Mucosa of rectum (tissue), 2 donors: ENCODE measurements around the gene AMBRA1.
A peak's percentile ranks its signal among the peaks of the same experiment; 100 is the strongest.

Experiments
- H3K27ac ChIP-seq, 2 donors: one replicate each; pipeline ENCODE4 v1.7.0; 2013; ENCODE audit warnings: inconsistent platforms in 2 of 2, low read depth in 2 of 2, low read length in 2 of 2
- H3K27me3 ChIP-seq, 2 donors: one replicate each; pipeline ENCODE4 v1.7.0; 2013; ENCODE audit warnings: low read length in 2 of 2; ENCODE audit not compliant: control insufficient read depth in 2 of 2, insufficient read depth in 2 of 2
- H3K36me3 ChIP-seq, 2 donors: one replicate each; pipeline ENCODE4 v1.7.0; 2013; ENCODE audit warnings: low read length in 2 of 2; ENCODE audit not compliant: control insufficient read depth in 2 of 2, insufficient read depth in 2 of 2
- H3K4me1 ChIP-seq, 2 donors: one replicate each; pipeline ENCODE4 v1.7.0; 2013; ENCODE audit warnings: low read length in 2 of 2, mild to moderate bottlenecking in 1 of 2; ENCODE audit not compliant: control insufficient read depth in 2 of 2, insufficient read depth in 2 of 2
- H3K4me3 ChIP-seq, 2 donors: one replicate each; pipeline ENCODE4 v1.7.0; 2013; ENCODE audit warnings: low read length in 2 of 2
- H3K9ac ChIP-seq, 2 donors: one replicate each; pipeline ENCODE4 v1.7.0; 2013; ENCODE audit warnings: low read length in 2 of 2, low read depth in 1 of 2, mild to moderate bottlenecking in 1 of 2
- H3K9me3 ChIP-seq, 2 donors: one replicate each; pipeline ENCODE4 v1.7.0; 2013; ENCODE audit warnings: low read length in 2 of 2; ENCODE audit not compliant: control insufficient read depth in 2 of 2
- donor health status: healthy.
- donor health status: Normal muscosa, but diverticular disease.

Gene AMBRA1

GRCh38 chr11:46574656-46575055 lies 19.2 kb downstream of the AMBRA1 start:
- H3K27me3 ChIP-seq: no peaks in the 10 kb centered on the region
- H3K27ac ChIP-seq: no peak overlapping the region
- no peak overlapping the region for H3K4me3 ChIP-seq
- no peaks in the 10 kb centered on the region for H3K36me3 ChIP-seq
- H3K9me3 ChIP-seq: no peaks in the 10 kb centered on the region
- no peaks in the 10 kb centered on the region for H3K4me1 ChIP-seq
- H3K9ac ChIP-seq: no peak overlapping the region

GRCh38 chr11:46570790-46571398 lies 22.9 kb downstream of the AMBRA1 start:
- Histone ChIP-seq H3K9ac (no peak overlapping the region), H3K4me1 (no peaks in the 10 kb centered on the region), H3K4me3 (no peak overlapping the region), H3K27me3 (no peaks in the 10 kb centered on the region), H3K9me3 (no peaks in the 10 kb centered on the region), H3K36me3 (no peaks in the 10 kb centered on the region), H3K27ac (no peak overlapping the region)

GRCh38 chr11:46565232-46565840 lies 28.5 kb downstream of the AMBRA1 start:
- Histone ChIP-seq H3K27ac (no peak overlapping the region), H3K4me3 (no peak overlapping the region), H3K36me3 (no peaks in the 10 kb centered on the region), H3K27me3 (no peaks in the 10 kb centered on the region), H3K4me1 (peaks cover 3 to 4% of the 10 kb centered on the region in 2 donors), H3K9me3 (no peaks in the 10 kb centered on the region), H3K9ac (no peak overlapping the region)

DNA sequence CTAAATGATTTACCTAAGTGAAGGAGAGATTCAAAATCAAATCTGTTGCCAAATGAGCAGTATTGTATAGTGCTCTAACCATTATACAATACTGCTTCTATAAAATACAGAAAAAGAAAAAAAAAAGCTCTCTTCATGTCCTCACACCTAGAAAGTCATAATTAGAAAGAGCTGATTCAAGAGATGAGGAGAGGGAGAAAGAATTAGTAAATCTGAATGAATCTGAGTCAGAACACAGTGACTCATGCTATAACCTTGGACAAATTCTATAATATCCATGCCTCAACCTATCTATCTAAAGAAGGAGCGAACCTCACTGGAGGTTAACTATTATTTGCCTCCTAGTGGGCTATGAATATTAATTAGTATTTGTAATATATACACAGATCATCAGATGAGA lies 29.4 kb downstream of the AMBRA1 start:
- Histone ChIP-seq H3K27ac (no peak overlapping the region), H3K36me3 (no peaks in the 10 kb centered on the region), H3K4me3 (no peak overlapping the region), H3K9ac (no peak overlapping the region), H3K27me3 (no peaks in the 10 kb centered on the region), H3K9me3 (no peaks in the 10 kb centered on the region), H3K4me1 (peaks cover 3 to 4% of the 10 kb centered on the region in 2 donors)

GRCh38 chr11:46562527-46562926 lies 31.3 kb downstream of the AMBRA1 start:
- H3K36me3 ChIP-seq: no peaks in the 10 kb centered on the region
- H3K4me1 ChIP-seq: peaks cover 3 to 4% of the 10 kb centered on the region in 2 donors
- H3K27ac ChIP-seq: no peak overlapping the region
- no peak overlapping the region for H3K4me3 ChIP-seq
- H3K27me3 ChIP-seq: no peaks in the 10 kb centered on the region
- H3K9me3 ChIP-seq: no peaks in the 10 kb centered on the region
- no peak overlapping the region for H3K9ac ChIP-seq

- Histone ChIP-seq H3K36me3 (no peaks in the 10 kb centered on the region), H3K9ac (peak overlapping the region; percentile 68), H3K9me3 (no peaks in the 10 kb centered on the region), H3K4me1 (peaks cover 8 to 14% of the 10 kb centered on the region in 2 donors), H3K27me3 (no peaks in the 10 kb centered on the region), H3K4me3 (peak overlapping the region; percentile 57 to 78), H3K27ac (peak overlapping the region; percentile 66 to 76)
Measured at GRCh38 chr11:46560300-46560991, 33.4 kb downstream of the AMBRA1 start.

DNA sequence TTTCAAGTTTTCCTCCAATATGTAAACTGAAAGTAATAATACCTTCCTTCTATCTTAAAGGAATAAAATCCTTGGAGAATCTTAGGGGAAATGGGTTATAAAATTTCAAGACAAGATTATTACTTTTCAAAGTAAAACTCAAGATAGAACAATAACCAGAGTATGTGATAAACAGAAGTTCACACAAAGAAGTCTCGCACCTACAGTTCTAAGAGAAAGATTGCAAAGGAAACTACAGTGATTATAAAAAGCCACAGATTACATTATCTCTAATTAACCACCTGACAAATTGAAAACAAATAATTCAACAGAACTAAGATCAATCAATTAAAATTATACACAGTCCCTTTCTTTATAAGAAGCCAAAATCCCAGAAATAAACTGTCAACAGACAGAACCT lies 34.0 kb downstream of the AMBRA1 start:
- peaks cover 14 to 21% of the 10 kb centered on the region in 2 donors for H3K4me1 ChIP-seq

DNA sequence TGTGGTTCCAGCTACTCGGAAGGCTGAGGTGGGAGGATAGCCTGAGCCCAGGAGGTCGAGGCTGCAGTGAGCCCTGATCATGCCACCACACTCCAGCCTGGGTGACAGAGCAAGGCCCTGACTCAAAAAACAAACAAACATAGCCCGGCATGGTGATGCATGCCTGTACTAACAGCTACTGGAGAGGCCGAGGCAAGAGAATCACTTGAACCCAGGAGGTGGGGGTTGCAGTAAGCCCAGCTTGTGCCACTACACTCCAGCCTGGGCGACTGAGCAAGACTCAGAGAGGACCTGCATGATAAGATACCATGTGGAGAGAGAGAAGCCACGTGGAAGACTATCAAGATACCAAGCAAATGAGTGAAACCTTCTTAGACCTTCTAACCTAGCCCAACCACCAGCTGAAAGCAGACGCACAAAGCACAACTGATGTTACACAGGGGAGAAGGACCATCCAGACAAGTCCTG lies 36.1 kb downstream of the AMBRA1 start:
- no peaks in the 10 kb centered on the region for H3K9me3 ChIP-seq
- H3K4me1 ChIP-seq: peaks cover 28 to 35% of the 10 kb centered on the region in 2 donors
- H3K9ac ChIP-seq: no peak overlapping the region
- H3K36me3 ChIP-seq: no peaks in the 10 kb centered on the region
- no peak overlapping the region for H3K27ac ChIP-seq
- no peak overlapping the region for H3K4me3 ChIP-seq
- no peaks in the 10 kb centered on the region for H3K27me3 ChIP-seq

More for the DNA sequence above, 34.0 kb downstream of the AMBRA1 start:
- peak overlapping the region; percentile 57 to 78 for H3K4me3 ChIP-seq
- H3K9ac ChIP-seq: peak overlapping the region in 1 of 2 donors; percentile 68
- H3K27me3 ChIP-seq: no peaks in the 10 kb centered on the region
- no peaks in the 10 kb centered on the region for H3K36me3 ChIP-seq
- no peaks in the 10 kb centered on the region for H3K9me3 ChIP-seq
- H3K27ac ChIP-seq: no peak overlapping the region

GRCh38 chr11:46555267-46556054 lies 38.4 kb downstream of the AMBRA1 start:
- no peaks in the 10 kb centered on the region for H3K9me3 ChIP-seq
- no peaks in the 10 kb centered on the region for H3K27me3 ChIP-seq
- no peaks in the 10 kb centered on the region for H3K36me3 ChIP-seq
- H3K4me1 ChIP-seq: peaks cover 24 to 32% of the 10 kb centered on the region in 2 donors
- H3K4me3 ChIP-seq: no peak overlapping the region
- H3K27ac ChIP-seq: peak overlapping the region; percentile 78 to 81
- peak overlapping the region in 1 of 2 donors; percentile 46 for H3K9ac ChIP-seq
